ENCODE data around the gene ICAM4.
"Not testable (repeated sequence)": the region's sequence is repeated elsewhere in the genome, so short reads cannot be mapped to it uniquely, and the experiment has no call there.

The ICAM4 gene

DNA sequence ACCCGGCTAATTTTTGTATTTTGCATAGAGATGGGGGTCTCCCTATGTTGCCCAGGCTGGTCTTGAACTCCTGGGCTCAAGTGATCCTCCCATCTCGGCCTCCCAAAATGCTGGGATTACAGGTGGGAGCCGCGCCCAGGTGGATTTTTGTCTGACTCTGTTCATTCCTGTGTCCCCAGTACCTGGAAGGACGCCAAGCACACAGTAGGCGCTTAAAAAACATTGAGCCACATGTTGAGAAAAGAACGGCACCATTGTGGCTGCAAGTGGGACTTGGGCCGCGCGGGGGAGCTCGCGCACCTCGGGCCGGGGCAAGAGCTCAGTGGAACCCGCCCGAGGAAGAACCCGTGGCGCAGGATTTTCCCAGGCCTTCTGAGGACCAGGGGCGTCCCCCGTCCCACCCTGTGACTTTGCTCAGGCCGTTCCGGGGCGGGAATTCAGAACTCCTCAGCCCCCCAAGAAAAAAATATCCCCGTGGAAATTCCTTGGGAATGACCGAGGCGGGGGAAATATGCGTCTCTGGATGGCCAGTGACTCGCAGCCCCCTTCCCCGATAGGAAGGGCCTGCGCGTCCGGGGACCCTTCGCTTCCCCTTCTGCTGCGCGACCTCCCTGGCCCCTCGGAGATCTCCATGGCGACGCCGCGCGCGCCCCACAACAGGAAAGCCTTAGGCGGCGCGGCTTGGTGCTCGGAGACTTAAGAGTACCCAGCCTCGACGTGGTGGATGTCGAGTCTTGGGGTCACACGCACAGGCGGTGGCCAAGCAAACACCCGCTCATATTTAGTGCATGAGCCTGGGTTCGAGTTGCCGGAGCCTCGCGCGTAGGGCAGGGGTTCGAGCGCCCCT lies 17.2 kb upstream of the ICAM4 start:
- peak; percentile 79 to 83 (median 81) for DNase-seq (ENCODE audit: low read depth in 3 of 3)

DNA sequence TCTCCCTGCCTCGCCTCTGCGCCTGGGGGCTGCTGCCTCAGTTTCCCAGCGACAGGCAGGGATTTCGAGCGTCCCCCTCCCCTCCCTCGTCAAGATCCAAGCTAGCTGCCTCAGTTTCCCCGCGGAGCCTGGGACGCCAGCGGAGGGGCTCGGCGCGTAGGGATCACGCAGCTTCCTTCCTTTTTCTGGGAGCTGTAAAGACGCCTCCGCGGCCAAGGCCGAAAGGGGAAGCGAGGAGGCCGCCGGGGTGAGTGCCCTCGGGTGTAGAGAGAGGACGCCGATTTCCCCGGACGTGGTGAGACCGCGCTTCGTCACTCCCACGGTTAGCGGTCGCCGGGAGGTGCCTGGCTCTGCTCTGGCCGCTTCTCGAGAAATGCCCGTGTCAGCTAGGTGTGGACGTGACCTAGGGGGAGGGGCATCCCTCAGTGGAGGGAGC lies 16.6 kb upstream of the ICAM4 start:
- DNase-seq (ENCODE audit: low read depth in 3 of 3), result peak; percentile 55 to 69 (median 62)

DNA sequence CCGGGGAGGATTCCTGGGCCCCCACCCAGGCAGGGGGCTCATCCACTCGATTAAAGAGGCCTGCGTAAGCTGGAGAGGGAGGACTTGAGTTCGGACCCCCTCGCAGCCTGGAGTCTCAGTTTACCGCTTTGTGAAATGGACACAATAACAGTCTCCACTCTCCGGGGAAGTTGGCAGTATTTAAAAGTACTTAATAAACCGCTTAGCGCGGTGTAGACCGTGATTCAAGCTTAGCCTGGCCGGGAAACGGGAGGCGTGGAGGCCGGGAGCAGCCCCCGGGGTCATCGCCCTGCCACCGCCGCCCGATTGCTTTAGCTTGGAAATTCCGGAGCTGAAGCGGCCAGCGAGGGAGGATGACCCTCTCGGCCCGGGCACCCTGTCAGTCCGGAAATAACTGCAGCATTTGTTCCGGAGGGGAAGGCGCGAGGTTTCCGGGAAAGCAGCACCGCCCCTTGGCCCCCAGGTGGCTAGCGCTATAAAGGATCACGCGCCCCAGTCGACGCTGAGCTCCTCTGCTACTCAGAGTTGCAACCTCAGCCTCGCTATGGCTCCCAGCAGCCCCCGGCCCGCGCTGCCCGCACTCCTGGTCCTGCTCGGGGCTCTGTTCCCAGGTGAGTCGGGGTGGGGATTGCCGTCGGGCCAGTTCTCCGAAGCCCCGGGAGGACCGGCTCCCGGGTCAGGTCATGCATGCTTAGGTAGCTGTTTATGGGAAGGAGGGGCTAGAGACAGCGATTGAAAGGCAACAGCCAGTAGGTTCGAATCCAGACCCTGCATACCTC lies 15.9 kb upstream of the ICAM4 start, which contains the start of gene ICAM1:
ICAM1 (plus strand) TSS at position 505 of the 779 bp plus-strand sequence; CDS start at position 545, 40 bp downstream.
- peak; percentile 61 to 70 (median 61) for DNase-seq (ENCODE audit: low read depth in 3 of 3)

DNA sequence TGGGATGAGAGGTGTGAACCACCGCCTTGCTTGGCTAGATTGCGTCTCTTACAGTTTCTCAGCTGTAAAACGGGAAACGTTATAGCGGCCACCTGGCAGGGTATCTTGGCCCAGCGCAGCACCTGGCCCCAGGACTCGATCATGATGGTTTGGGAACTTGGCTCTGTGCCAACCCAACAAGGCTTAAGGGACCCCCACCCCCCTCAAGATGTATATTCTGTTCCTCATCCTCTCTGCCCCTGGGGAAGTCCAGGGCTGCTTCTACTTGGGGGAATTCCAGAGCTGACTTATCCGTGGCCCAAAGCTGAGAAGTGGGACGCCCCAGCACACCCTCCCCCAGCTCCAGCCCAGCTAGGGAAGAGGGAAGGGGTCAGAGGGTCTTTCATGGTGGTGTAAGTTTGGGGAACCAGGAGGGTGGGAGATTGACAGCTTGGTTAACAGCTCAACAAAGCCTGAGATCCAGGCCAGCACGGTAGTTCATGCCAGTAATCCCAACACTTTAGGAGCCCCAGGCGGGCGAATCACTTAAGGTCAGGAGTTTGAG lies 15.1 kb upstream of the ICAM4 start:
- no peak for DNase-seq (ENCODE audit: low read depth in 3 of 3)

DNA sequence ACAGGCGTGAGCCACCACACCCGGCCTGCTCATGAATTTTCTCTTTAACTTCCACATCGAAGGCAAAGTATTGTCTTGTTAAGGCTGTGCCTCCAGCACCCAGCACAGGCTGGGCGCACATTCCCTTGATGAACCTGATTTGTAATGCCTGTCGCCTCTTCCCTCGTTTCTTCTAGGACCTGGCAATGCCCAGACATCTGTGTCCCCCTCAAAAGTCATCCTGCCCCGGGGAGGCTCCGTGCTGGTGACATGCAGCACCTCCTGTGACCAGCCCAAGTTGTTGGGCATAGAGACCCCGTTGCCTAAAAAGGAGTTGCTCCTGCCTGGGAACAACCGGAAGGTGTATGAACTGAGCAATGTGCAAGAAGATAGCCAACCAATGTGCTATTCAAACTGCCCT lies 12.2 kb upstream of the ICAM4 start:
- DNase-seq (ENCODE audit: low read depth in 3 of 3), result no peak

DNA sequence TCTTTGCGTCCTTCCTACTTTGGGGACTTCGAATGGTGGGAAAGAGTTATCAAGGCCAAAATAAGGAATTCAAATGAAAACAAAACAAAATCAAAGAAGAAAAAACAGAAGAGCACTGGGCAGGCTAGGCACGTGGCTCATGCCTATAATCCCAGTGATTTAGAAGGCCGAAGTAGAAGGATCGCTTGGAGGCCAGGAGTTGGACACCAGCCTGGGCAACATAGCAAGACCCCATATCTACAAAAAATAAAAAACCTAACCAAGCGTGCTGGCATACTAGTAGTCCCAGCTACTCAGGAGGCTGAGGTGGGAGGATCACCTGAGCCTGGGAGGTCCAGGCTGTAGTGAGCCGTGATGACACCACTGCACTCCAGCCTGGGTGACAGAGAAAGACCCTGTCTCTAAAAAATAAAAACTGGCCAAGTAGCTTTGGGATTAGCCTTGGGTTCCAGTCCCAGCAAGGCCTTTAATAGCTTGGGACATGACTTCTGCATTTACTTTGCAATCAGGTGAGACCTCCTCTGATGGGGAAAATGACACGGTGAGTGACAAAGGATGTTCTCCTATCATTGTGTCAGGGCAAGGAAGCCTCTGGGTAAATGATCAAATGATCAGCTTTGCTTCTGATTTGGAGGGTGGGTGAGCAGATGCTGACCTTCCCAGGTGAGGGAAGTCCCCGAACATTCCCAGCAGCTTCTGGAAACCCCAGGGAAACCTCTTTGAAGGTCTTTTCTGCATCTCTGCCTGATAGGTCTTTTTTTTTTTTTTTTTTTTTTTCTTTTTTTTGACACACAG lies 8.8 kb upstream of the ICAM4 start:
- DNase-seq (ENCODE audit: low read depth in 3 of 3), result no peak

DNA sequence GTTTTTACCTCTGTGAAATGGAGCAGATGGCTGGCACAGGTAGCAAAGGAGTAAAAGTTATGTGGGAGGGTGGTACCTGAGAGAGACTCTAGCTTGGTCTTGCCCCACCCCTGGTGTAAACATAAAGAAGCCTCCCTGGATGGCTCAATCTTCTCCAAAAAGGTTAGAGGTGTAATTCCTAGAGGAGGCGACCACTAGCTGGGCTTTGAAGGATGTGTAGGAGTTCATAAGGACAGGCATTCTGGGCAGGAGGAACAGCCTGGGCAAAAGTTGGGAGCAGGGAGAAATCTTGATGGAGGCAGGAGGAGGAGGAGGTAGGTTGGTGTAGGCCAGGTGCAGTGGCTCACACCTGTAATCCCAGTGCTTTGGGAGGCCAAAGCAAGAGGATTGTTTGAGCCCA lies 7.8 kb upstream of the ICAM4 start:
- DNase-seq (ENCODE audit: low read depth in 3 of 3), result no peak

DNA sequence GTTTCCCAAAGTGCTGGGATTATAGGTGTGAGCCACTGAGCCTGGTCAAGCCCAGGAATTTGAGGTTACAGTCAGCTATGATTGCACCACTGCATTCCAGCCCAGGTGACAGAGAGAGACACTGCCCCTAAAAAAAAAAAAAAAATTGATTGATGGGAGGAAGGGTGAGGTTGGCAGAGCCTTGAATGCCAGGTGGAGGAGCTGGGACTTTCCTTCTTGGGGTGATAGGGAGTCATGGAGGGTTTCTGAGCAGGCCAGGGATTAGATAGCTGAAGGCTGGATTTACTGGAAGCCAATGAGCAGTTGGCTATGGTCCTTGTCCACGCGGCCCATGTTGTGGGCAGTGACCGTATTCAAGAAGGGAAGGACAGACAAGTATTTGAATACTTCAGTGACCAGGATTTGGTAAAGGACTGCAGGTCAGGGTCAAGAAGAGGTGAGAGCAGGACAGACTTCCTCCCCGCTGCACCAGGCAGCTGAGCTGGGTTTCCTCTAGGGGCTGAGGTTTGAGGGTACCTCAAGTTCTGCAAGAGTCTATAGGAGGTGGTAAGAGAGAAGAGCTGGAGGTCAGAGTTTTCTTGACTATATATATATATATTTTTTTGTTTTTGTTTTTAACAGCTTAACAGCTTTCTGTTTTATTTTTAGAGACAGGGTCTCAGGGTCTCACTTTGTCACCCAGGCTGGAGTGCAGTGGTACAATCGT lies 6.9 kb upstream of the ICAM4 start:
- DNase-seq (ENCODE audit: low read depth in 3 of 3), result no peak

DNA sequence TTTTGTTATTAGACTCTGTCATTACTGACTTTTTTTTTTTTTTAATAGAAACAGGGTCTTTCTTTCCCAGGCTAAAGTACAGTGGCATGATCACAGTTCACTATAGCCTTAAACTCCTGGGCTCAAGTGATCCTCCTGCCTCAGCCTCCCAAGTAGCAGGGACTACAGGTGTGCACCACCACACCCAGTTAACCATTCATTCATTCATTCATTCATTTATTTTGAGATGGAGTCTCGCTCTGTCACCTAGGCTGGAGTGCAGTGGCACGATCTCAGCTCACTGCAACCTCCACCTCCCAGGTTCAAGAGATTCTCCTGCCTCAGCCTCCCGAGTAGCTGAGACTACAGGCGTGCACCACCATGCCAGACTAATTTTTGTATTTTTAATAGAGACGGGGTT lies 4.7 kb upstream of the ICAM4 start:
- DNase-seq (ENCODE audit: low read depth in 3 of 3), result not testable (repeated sequence)

DNA sequence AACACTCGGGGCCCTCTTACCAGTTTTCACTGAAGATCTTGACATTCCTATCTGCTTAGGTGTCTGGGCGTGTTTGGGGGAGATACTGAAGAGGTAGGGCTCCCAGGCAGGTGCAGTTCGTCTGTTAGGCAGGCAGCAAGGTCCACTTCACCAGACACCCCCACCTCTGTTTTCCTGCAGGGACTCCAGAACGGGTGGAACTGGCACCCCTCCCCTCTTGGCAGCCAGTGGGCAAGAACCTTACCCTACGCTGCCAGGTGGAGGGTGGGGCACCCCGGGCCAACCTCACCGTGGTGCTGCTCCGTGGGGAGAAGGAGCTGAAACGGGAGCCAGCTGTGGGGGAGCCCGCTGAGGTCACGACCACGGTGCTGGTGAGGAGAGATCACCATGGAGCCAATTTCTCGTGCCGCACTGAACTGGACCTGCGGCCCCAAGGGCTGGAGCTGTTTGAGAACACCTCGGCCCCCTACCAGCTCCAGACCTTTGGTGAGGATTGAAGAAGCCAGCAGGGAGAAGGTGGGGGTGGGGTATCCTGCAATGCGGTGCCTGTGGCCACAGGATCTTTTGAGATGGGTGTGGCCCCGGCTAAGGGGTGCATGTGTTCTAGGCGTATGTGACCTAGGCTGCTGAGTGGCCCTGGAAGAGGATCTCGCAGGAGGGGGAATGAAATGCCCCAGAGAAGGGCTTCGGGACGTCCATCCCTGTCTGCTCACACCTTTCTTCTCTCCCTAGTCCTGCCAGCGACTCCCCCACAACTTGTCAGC lies 3.3 kb upstream of the ICAM4 start:
- no peak for DNase-seq (ENCODE audit: low read depth in 3 of 3)

DNA sequence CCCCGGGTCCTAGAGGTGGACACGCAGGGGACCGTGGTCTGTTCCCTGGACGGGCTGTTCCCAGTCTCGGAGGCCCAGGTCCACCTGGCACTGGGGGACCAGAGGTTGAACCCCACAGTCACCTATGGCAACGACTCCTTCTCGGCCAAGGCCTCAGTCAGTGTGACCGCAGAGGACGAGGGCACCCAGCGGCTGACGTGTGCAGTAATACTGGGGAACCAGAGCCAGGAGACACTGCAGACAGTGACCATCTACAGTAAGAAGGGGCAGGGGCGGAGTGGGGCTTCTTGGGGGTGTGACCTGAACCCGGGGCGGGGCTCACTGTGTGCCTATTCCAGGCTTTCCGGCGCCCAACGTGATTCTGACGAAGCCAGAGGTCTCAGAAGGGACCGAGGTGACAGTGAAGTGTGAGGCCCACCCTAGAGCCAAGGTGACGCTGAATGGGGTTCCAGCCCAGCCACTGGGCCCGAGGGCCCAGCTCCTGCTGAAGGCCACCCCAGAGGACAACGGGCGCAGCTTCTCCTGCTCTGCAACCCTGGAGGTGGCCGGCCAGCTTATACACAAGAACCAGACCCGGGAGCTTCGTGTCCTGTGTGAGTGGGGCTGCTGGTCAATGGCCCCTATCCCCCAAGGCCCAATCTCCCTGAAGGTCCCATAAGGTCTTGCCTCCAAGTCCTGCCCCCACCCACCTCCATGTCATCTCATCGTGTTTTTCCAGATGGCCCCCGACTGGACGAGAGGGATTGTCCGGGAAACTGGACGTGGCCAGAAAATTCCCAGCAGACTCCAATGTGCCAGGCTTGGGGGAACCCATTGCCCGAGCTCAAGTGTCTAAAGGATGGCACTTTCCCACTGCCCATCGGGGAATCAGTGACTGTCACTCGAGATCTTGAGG lies 2.4 kb upstream of the ICAM4 start:
- no peak for DNase-seq (ENCODE audit: low read depth in 3 of 3)

DNA sequence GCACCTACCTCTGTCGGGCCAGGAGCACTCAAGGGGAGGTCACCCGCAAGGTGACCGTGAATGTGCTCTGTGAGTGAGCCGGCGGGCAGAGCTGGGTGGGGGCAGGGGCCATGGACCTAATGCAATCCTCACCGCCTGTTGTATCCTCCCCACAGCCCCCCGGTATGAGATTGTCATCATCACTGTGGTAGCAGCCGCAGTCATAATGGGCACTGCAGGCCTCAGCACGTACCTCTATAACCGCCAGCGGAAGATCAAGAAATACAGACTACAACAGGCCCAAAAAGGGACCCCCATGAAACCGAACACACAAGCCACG lies 1.8 kb upstream of the ICAM4 start:
- no peak for DNase-seq (ENCODE audit: low read depth in 3 of 3)

DNA sequence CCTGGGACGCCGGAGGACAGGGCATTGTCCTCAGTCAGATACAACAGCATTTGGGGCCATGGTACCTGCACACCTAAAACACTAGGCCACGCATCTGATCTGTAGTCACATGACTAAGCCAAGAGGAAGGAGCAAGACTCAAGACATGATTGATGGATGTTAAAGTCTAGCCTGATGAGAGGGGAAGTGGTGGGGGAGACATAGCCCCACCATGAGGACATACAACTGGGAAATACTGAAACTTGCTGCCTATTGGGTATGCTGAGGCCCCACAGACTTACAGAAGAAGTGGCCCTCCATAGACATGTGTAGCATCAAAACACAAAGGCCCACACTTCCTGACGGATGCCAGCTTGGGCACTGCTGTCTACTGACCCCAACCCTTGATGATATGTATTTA lies 1.4 kb upstream of the ICAM4 start:
- DNase-seq (ENCODE audit: low read depth in 3 of 3), result no peak

DNA sequence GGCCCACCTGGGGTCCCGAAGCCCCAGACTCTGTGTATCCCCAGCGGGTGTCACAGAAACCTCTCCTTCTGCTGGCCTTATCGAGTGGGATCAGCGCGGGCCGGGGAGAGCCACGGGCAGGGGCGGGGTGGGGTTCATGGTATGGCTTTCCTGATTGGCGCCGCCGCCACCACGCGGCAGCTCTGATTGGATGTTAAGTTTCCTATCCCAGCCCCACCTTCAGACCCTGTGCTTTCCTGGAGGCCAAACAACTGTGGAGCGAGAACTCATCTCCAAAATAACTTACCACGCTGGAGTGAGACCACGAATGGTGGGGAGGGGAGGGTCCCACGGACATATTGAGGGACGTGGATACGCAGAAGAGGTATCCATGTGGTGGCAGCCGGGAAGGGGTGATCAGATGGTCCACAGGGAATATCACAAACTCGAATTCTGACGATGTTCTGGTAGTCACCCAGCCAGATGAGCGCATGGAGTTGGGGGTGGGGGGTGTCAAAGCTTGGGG lies 2.0 kb downstream of the ICAM4 start:
- DNase-seq (ENCODE audit: low read depth in 3 of 3), result peak in 1 of 3 donors; percentile 41

DNA sequence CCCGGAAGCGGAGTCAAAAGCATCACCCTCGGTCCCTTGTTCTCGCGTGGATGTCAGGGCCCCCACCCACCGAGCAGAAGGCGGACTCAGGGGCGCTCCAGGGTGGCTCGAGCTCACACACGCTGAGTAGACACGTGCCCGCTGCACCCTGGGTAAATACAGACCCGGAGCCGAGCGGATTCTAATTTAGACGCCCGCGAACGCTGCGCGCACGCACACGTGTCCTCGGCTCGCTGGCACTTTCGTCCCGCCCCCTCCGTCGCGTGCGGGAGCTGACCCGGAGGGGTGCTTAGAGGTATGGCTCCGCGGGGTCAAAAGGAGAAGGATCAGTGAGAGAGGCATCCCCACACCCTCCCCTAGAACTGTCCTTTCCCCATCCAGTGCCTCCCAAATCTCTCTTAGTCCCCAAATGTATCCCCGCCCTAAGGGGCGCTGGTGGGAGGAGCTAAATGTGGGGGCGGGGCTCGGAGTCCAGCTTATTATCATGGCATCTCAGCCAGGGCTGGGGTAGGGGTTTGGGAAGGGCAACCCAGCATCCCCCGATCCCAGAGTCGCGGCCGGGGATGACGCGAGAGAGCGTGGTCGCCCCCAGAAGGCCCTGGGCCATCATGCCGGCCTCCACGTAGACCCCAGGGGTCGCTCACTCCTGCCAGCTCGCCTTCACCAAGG lies 2.5 kb downstream of the ICAM4 start:
- peak in 2 of 3 donors; percentile 64 to 66 for DNase-seq (ENCODE audit: low read depth in 3 of 3)

DNA sequence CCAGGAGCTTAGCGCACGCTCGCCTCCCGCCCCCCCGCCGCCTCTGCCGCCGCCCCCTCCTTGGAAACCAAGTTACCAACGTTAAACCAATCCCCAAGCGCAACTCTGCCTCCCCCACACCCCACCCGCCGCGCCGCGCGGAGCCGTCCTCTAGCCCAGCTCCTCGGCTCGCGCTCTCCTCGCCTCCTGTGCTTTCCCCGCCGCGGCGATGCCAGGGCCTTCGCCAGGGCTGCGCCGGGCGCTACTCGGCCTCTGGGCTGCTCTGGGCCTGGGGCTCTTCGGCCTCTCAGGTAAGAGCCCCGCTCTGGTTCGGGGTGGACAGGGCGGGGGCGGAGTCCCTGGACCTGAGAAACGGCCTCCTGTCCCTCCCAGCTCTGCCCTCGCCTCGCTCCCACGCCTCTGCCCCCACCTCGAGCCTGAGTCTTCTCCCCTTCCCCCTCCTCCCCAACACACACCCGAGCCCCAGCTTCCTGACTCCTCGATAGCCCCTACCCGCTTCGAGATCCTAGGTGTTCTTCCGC lies 3.1 kb downstream of the ICAM4 start, which contains the start of gene ICAM5:
ICAM5 (plus strand) TSS at position 117 of the 521 bp plus-strand sequence; CDS start at position 209, 92 bp downstream.
- peak in 1 of 3 donors; percentile 31 for DNase-seq (ENCODE audit: low read depth in 3 of 3)

DNA sequence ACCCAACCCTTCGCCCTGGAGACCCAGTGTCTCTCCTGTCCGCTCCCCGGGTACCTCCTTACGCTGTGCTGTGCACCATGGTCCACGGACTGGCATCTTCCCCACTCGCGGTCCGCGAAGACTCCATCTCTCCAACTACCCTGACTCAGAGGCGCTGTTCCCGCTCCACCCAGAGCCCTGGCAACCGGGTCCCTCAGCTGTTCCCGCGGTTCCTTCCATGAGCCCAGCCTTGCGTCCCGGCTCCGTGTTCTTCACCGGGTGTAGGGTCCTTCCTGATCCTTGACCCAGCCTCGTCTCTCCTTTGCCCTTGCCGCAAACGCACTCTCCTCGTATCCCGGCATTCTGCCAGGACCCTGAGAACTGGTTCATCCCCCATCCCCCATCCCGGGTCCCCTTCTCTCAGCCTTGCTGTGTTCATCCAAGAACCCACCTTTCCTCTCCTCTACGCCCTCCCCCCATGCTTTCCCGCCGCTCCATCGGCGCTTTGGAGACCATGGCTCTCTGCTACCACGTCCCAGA lies 3.7 kb downstream of the ICAM4 start:
- no peak for DNase-seq (ENCODE audit: low read depth in 3 of 3)

All from stimulated activated CD4-positive, alpha-beta T cell treated with anti-CD3 and anti-CD28 coated beads, TNF-alpha, amount 100 ng/mL, for 48 hours (primary cell).